ENCODE measurements around the gene C19orf67. TPM values are rescaled to one million over a fixed set of nuclear protein-coding genes. Genes with fewer than 3 reads are reported as not detected.
"Not testable (repeated sequence)": the region's sequence is repeated elsewhere in the genome, so short reads cannot be mapped to it uniquely, and the experiment has no call there.

The C19orf67 gene
- polyA plus RNA-seq, 1 donor (not counting 4 experiments of a cell fraction or from before 2014, with no cell fraction given), result not detected

DNA sequence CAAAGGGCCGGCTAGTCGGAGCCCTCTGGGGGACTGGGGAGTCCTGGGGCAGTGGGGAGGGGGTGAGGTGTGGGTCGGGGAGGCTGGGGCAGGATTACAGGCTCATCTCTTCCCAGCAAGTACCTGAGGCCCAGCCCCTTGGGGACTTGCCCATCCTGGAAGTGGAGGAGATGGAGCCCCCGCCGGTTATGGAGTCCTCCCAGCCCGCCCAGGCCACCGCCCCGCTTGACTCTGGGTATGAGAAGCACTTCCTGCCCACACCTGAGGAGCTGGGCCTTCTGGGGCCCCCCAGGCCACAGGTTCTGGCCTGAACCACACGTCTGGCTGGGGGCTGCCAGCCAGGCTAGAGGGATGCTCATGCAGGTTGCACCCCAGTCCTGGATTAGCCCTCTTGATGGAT lies 33.6 kb downstream of the C19orf67 start:
- dilution Hi-C loops (cut with MboI; ENCODE audit: extremely low pct_ligation_motif_present, low sequenced_read_pairs), result no loop called here
- Histone ChIP-seq H3K4me2 (ENCODE audit: control insufficient read depth, extremely low read depth, insufficient read depth, low read depth, low read length) (no peak overlapping the region), H3K27me3 (ENCODE audit: control insufficient read depth, extremely low read depth, insufficient read depth, low read length) (peaks cover 12% of the 10 kb centered on the region), H3K9me3 (ENCODE audit: control insufficient read depth, low read depth, low read length) (no peaks in the 10 kb centered on the region), H3K9ac (ENCODE audit: control insufficient read depth, extremely low read depth, insufficient read depth, low read length) (no peak overlapping the region), H3K36me3 (ENCODE audit: control insufficient read depth in 2 of 2, extremely low read depth in 1 of 2, insufficient read depth in 2 of 2, low read length in 2 of 2) (peaks cover 0 to 2% of the 10 kb centered on the region in 2 experiments), H3K4me3 (ENCODE audit: control insufficient read depth in 2 of 3, extremely low read depth in 1 of 3, insufficient read depth in 2 of 3, low read depth in 1 of 3, low read length in 3 of 3) (no peak overlapping the region), H4K20me1 (ENCODE audit: control insufficient read depth, extremely low read depth, insufficient read depth, low read length) (no peaks in the 10 kb centered on the region), H3K4me1 (ENCODE audit: control insufficient read depth, extremely low read depth, insufficient read depth, low read length) (no peaks in the 10 kb centered on the region), H2AFZ (ENCODE audit: control insufficient read depth, low read length) (no peak overlapping the region), H3K9me1 (ENCODE audit: control insufficient read depth, extremely low read depth, insufficient read depth, low read length) (no peaks in the 10 kb centered on the region), H3K79me2 (ENCODE audit: control insufficient read depth, insufficient read depth, low read length) (no peaks in the 10 kb centered on the region), H3K27ac (ENCODE audit: control insufficient read depth, insufficient read depth, low read length) (no peak overlapping the region)
- no peak for TF ChIP-seq EZH2 (IDR thresholded peaks at IDR 0.05; ENCODE audit: low read length)
- TF ChIP-seq, protein P1, sequence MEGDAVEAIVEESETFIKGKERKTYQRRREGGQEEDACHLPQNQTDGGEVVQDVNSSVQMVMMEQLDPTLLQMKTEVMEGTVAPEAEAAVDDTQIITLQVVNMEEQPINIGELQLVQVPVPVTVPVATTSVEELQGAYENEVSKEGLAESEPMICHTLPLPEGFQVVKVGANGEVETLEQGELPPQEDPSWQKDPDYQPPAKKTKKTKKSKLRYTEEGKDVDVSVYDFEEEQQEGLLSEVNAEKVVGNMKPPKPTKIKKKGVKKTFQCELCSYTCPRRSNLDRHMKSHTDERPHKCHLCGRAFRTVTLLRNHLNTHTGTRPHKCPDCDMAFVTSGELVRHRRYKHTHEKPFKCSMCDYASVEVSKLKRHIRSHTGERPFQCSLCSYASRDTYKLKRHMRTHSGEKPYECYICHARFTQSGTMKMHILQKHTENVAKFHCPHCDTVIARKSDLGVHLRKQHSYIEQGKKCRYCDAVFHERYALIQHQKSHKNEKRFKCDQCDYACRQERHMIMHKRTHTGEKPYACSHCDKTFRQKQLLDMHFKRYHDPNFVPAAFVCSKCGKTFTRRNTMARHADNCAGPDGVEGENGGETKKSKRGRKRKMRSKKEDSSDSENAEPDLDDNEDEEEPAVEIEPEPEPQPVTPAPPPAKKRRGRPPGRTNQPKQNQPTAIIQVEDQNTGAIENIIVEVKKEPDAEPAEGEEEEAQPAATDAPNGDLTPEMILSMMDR (optimal IDR thresholded peaks at IDR 0.05 in 1 of 3, IDR thresholded peaks at IDR 0.05 in 1 of 3, conservative IDR thresholded peaks at IDR 0.05 in 1 of 3; ENCODE audit: extremely low read depth in 1 of 3, insufficient read depth in 2 of 3, low read length in 3 of 3), result no peak
- FAIRE-seq (no peak), DNase-seq (ENCODE audit: low read depth, low spot score) (no peak)

DNA sequence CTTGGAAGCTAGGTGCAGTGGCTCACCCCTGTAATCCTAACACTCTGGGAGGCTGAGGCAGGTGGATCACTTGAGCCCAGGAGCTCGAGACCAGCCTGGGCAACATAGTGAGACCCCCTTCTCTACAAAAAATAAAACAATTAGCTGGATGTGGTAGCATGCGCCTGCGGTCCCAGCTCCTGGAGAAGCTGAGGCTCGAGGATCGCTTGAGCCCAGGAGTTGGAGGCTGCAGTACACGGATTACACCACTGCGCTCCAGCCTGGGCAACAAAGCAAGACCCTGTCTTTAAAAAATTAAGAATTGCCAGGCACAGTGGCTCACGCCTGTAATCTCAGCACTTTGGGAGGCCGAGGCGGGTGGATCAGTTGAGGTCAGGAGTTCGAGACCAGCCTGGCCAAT lies 34.6 kb downstream of the C19orf67 start:
- H3K4me2 ChIP-seq (ENCODE audit: control insufficient read depth, extremely low read depth, insufficient read depth, low read depth, low read length); H3K27me3 ChIP-seq (ENCODE audit: control insufficient read depth, extremely low read depth, insufficient read depth, low read length); H3K9me3 ChIP-seq (ENCODE audit: control insufficient read depth, low read depth, low read length); H4K20me1 ChIP-seq (ENCODE audit: control insufficient read depth, extremely low read depth, insufficient read depth, low read length); H3K4me3 ChIP-seq (ENCODE audit: control insufficient read depth in 2 of 3, extremely low read depth in 1 of 3, insufficient read depth in 2 of 3, low read depth in 1 of 3, low read length in 3 of 3); H3K9me1 ChIP-seq (ENCODE audit: control insufficient read depth, extremely low read depth, insufficient read depth, low read length); FAIRE-seq; dilution Hi-C loops (cut with MboI; ENCODE audit: extremely low pct_ligation_motif_present, low sequenced_read_pairs); H2AFZ ChIP-seq (ENCODE audit: control insufficient read depth, low read length); H3K4me1 ChIP-seq (ENCODE audit: control insufficient read depth, extremely low read depth, insufficient read depth, low read length); H3K79me2 ChIP-seq (ENCODE audit: control insufficient read depth, insufficient read depth, low read length); H3K36me3 ChIP-seq (ENCODE audit: control insufficient read depth in 2 of 2, extremely low read depth in 1 of 2, insufficient read depth in 2 of 2, low read length in 2 of 2); H3K9ac ChIP-seq (ENCODE audit: control insufficient read depth, extremely low read depth, insufficient read depth, low read length); H3K27ac ChIP-seq (ENCODE audit: control insufficient read depth, insufficient read depth, low read length); DNase-seq (ENCODE audit: low read depth, low spot score): not testable (repeated sequence)

- H4K20me1 ChIP-seq (ENCODE audit: control insufficient read depth, extremely low read depth, insufficient read depth, low read length), result no peaks in the 10 kb centered on the region
These were observed 35.1 kb downstream of the C19orf67 start for GRCh38 chr19:14050512-14050911.

More at GRCh38 chr19:14050512-14050911, 35.1 kb downstream of the C19orf67 start:
- Histone ChIP-seq H3K4me2 (ENCODE audit: control insufficient read depth, extremely low read depth, insufficient read depth, low read depth, low read length) (no peak overlapping the region), H2AFZ (ENCODE audit: control insufficient read depth, low read length) (no peak overlapping the region), H3K36me3 (ENCODE audit: control insufficient read depth in 2 of 2, extremely low read depth in 1 of 2, insufficient read depth in 2 of 2, low read length in 2 of 2) (peaks cover 0 to 2% of the 10 kb centered on the region in 2 experiments), H3K9me1 (ENCODE audit: control insufficient read depth, extremely low read depth, insufficient read depth, low read length) (no peaks in the 10 kb centered on the region), H3K27ac (ENCODE audit: control insufficient read depth, insufficient read depth, low read length) (no peak overlapping the region), H3K9me3 (ENCODE audit: control insufficient read depth, low read depth, low read length) (no peaks in the 10 kb centered on the region), H3K27me3 (ENCODE audit: control insufficient read depth, extremely low read depth, insufficient read depth, low read length) (peaks cover 4% of the 10 kb centered on the region), H3K4me1 (ENCODE audit: control insufficient read depth, extremely low read depth, insufficient read depth, low read length) (no peaks in the 10 kb centered on the region), H3K79me2 (ENCODE audit: control insufficient read depth, insufficient read depth, low read length) (no peaks in the 10 kb centered on the region), H3K9ac (ENCODE audit: control insufficient read depth, extremely low read depth, insufficient read depth, low read length) (no peak overlapping the region), H3K4me3 (ENCODE audit: control insufficient read depth in 2 of 3, extremely low read depth in 1 of 3, insufficient read depth in 2 of 3, low read depth in 1 of 3, low read length in 3 of 3) (no peak overlapping the region)
- no peak for TF ChIP-seq EZH2 (IDR thresholded peaks at IDR 0.05; ENCODE audit: low read length)
- TF ChIP-seq, protein P1 (optimal IDR thresholded peaks at IDR 0.05 in 1 of 3, IDR thresholded peaks at IDR 0.05 in 1 of 3, conservative IDR thresholded peaks at IDR 0.05 in 1 of 3; ENCODE audit: extremely low read depth in 1 of 3, insufficient read depth in 2 of 3, low read length in 3 of 3), result no peak
- FAIRE-seq, result no peak
- dilution Hi-C loops (cut with MboI; ENCODE audit: extremely low pct_ligation_motif_present, low sequenced_read_pairs), result no loop called here
- no peak for DNase-seq (ENCODE audit: low read depth, low spot score)

All from keratinocyte (primary cell).